Measurements from ENCODE around the gene STK24. TPM values are rescaled to one million over a fixed set of nuclear protein-coding genes. Genes with fewer than 3 reads are reported as not detected.
"Not testable (repeated sequence)": the region's sequence is repeated elsewhere in the genome, so short reads cannot be mapped to it uniquely, and the experiment has no call there.

Gene STK24
- total RNA-seq, 2 donors from 2014 or later, result 35.0 to 56.7 TPM

DNA sequence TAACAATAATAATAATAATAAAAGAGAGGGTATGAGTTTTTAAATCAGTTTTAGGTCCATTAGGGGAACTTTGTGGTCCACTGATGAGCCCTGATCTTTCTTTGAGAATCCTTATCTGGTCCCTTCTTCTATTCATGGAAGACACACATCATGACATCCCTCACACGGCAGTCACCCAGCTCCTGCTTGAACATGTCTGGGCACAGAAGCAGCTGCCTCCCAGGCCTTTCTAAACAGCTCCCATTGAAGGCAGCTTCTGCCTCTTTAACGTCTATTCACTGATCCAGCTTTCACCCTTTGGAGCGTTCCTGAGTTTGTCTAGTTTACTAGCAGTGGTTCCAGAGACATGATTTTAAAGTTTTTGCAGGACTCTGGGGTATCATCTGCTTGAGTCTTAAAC lies 42.6 kb upstream of the STK24 start:
- 95 to 100% methylated on average over 3 of the region's 3 CpGs for WGBS, 2 donors
- Histone ChIP-seq H3K9me3 (no peaks in the 10 kb centered on the region), H3K4me3 (no peak overlapping the region), H3K4me1 (no peaks in the 10 kb centered on the region), H3K36me3 (replicated peaks in 1 of 2; ENCODE audit: insufficient read depth in 1 of 2, low read depth in 2 of 2) (no peaks in the 10 kb centered on the region), H3K27me3 (no peaks in the 10 kb centered on the region), H3K27ac (no peak overlapping the region)
- ATAC-seq, result no peak
- TF ChIP-seq POLR2A (IDR thresholded peaks at IDR 0.05), result no peak
- TF ChIP-seq, protein P1, sequence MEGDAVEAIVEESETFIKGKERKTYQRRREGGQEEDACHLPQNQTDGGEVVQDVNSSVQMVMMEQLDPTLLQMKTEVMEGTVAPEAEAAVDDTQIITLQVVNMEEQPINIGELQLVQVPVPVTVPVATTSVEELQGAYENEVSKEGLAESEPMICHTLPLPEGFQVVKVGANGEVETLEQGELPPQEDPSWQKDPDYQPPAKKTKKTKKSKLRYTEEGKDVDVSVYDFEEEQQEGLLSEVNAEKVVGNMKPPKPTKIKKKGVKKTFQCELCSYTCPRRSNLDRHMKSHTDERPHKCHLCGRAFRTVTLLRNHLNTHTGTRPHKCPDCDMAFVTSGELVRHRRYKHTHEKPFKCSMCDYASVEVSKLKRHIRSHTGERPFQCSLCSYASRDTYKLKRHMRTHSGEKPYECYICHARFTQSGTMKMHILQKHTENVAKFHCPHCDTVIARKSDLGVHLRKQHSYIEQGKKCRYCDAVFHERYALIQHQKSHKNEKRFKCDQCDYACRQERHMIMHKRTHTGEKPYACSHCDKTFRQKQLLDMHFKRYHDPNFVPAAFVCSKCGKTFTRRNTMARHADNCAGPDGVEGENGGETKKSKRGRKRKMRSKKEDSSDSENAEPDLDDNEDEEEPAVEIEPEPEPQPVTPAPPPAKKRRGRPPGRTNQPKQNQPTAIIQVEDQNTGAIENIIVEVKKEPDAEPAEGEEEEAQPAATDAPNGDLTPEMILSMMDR (IDR thresholded peaks at IDR 0.05), result no peak
- intact Hi-C loops (cut with DNase I), result no loop called here
- DNase-seq, result no peak

DNA sequence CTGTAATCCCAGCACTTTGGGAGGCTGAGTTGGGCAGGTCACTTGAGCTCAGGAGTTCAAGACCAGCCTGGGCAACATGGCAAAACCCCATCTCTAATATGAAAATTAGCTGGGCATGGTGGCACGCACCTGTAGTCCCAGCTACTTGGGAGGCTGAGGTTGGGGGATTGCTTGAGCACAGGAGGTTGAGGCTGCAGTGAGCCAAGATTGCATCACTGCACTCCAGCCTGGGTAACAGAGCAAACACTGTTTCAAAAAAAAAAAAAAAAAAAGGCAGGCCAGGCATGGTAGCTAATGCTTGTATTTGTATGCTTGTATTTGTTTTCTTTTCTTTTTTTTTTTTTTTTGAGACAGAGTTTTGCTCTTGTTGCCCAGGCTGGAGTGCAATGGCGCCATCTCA lies 38.7 kb upstream of the STK24 start:
- H3K27me3 ChIP-seq; intact Hi-C loops (cut with DNase I); DNase-seq; H3K36me3 ChIP-seq (replicated peaks in 1 of 2; ENCODE audit: insufficient read depth in 1 of 2, low read depth in 2 of 2); H3K27ac ChIP-seq; H3K9me3 ChIP-seq; ATAC-seq; H3K4me1 ChIP-seq; H3K4me3 ChIP-seq: not testable (repeated sequence)
- 87 to 100% methylated on average over 2 of the region's 2 CpGs for WGBS, 2 donors

DNA sequence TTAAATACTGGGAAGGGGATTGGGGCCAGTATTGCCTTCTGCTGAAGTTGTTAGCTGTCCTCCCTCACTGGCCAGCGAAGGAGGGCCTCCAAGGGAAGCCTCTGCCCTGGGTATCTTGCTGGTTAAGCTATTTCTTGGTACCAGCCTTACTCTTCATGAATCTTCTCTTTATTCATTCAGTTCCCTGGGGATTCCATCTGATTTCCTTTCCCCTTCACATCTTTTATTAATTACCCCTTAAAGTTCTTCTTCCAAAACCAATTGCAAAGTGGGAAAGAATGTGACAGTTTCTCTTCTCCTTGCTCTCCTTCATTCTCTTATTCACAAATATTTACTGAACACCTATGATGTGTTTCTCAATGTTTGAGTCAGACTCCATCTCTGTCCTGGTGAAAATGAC lies 36.7 kb upstream of the STK24 start:
- 87 to 88% methylated on average over 1 of the region's 1 CpG for WGBS, 2 donors
- no peak for DNase-seq
- Histone ChIP-seq H3K4me3 (no peak overlapping the region), H3K27ac (no peak overlapping the region), H3K9me3 (no peaks in the 10 kb centered on the region), H3K4me1 (no peaks in the 10 kb centered on the region), H3K36me3 (replicated peaks in 1 of 2; ENCODE audit: insufficient read depth in 1 of 2, low read depth in 2 of 2) (no peaks in the 10 kb centered on the region), H3K27me3 (no peaks in the 10 kb centered on the region)
- TF ChIP-seq, protein P1 (IDR thresholded peaks at IDR 0.05), result no peak
- TF ChIP-seq POLR2A (IDR thresholded peaks at IDR 0.05), result no peak
- no peak for ATAC-seq
- intact Hi-C loops (cut with DNase I), result no loop called here

DNA sequence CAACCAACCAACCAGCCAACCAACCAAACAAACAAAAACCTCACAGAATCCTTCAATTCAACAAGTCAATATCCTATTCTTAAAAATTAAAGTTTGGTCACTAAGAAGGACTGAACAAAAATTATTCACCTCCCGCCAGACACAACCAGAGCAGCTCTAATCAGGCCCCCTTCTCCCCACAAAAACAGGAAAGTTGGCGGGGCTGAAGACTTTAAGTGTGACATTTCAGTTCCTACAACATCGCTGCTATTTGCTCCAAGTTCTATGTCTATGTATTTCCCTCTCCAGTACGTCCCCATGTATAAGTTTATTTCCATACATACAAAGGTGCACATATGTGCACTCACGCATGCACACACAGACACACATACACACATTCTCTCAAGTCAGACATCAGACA lies 32.8 kb upstream of the STK24 start:
- WGBS, 2 donors, result 74 to 87% methylated on average over 5 of the region's 5 CpGs
- DNase-seq, result no peak
- no peak for ATAC-seq
- H3K36me3 ChIP-seq (replicated peaks in 1 of 2; ENCODE audit: insufficient read depth in 1 of 2, low read depth in 2 of 2), result no peaks in the 10 kb centered on the region
- no peaks in the 10 kb centered on the region for H3K27me3 ChIP-seq
- no peak overlapping the region for H3K27ac ChIP-seq
- no peak for TF ChIP-seq POLR2A (IDR thresholded peaks at IDR 0.05)
- TF ChIP-seq, protein P1 (IDR thresholded peaks at IDR 0.05), result no peak
- no peaks in the 10 kb centered on the region for H3K9me3 ChIP-seq
- intact Hi-C loops (cut with DNase I), result no loop called here
- H3K4me1 ChIP-seq, result no peaks in the 10 kb centered on the region
- H3K4me3 ChIP-seq, result no peak overlapping the region

DNA sequence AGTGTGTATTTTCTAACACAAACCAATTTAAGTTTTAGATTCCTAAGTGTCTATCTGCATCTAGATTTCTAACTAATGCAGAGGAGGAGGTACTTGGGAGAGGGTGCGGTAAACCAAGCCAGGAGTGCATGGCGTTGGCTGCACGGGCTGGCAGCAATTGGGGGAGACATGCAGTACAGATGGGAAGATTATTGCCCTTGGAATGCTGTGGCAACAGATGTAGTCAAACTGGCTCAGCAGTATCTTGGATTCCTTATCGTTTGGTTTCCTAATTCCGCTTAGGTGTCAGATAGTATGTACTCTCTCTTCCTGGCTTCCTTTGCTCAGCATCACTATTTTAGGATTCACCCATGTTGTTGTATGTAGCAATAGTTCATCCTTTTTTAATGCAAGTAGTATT lies 29.4 kb upstream of the STK24 start:
- WGBS, 2 donors, result 21 to 26% methylated on average over 5 of the region's 5 CpGs
- ATAC-seq (no peak), DNase-seq (no peak)
- no peaks in the 10 kb centered on the region for H3K36me3 ChIP-seq (replicated peaks in 1 of 2; ENCODE audit: insufficient read depth in 1 of 2, low read depth in 2 of 2)
- H3K9me3 ChIP-seq, result no peaks in the 10 kb centered on the region
- H3K4me3 ChIP-seq, result no peak overlapping the region
- TF ChIP-seq, protein P1 (IDR thresholded peaks at IDR 0.05), result no peak
- TF ChIP-seq POLR2A (IDR thresholded peaks at IDR 0.05), result no peak
- H3K27me3 ChIP-seq, result no peaks in the 10 kb centered on the region
- no peaks in the 10 kb centered on the region for H3K4me1 ChIP-seq
- H3K27ac ChIP-seq, result no peak overlapping the region
- intact Hi-C loops (cut with DNase I), result no loop called here
